ENCODE measurements around the gene PKDREJ.
A peak's percentile ranks its signal among the peaks of the same experiment; 100 is the strongest.

PKDREJ gene

GRCh38 chr22:46289244-46289891 is 26.2 kb upstream of the PKDREJ start:
- no peak for DNase-seq

- no peak for DNase-seq
Observed at GRCh38 chr22:46288846-46289243, 25.7 kb upstream of the PKDREJ start.

GRCh38 chr22:46287873-46288751 is 25.0 kb upstream of the PKDREJ start:
- no peak for DNase-seq

- no peak for DNase-seq
Observed at GRCh38 chr22:46286941-46287872, 24.1 kb upstream of the PKDREJ start.

- no peak for DNase-seq
Observed at GRCh38 chr22:46286006-46286405, 22.9 kb upstream of the PKDREJ start.

DNA sequence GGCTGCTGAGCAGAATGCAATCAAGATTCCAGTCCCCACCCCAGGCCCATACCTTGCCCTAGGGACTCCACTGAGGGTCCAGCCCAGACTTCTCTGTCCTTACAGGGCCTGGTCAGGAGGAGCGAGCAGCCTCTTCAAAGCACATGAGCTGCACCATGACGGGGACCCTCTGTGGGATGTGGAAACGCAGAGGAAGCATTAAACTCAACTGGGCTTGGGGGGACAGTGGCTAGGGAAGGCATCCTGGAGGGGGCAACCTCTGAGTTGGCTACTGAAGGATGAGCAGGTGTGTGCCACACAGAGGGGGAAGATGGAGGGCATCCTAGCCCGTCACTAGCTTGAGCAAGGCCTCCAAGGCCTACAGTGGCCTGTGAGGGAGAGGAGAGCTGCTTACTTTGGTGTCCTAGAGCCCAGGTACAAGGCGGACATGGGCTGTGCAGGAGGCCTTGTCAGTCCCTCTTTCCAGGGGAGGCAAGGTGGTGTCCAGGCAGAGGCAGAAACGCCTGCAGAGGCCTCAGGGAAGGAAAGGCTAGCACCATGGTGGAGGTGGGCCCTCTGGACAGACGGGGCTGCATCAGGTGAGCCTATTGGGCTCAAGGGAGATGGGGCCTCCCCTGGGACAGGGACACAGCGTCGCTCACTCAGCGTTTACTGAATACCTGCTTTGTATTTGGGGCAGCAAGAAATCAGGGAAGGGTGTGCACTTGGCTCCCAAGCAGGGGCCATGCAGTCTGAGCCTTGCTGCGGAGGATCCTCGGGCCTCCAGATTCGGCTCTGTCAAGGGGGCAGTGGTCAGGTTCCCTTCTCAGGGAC is 18.9 kb upstream of the PKDREJ start:
- no peak for DNase-seq

DNA sequence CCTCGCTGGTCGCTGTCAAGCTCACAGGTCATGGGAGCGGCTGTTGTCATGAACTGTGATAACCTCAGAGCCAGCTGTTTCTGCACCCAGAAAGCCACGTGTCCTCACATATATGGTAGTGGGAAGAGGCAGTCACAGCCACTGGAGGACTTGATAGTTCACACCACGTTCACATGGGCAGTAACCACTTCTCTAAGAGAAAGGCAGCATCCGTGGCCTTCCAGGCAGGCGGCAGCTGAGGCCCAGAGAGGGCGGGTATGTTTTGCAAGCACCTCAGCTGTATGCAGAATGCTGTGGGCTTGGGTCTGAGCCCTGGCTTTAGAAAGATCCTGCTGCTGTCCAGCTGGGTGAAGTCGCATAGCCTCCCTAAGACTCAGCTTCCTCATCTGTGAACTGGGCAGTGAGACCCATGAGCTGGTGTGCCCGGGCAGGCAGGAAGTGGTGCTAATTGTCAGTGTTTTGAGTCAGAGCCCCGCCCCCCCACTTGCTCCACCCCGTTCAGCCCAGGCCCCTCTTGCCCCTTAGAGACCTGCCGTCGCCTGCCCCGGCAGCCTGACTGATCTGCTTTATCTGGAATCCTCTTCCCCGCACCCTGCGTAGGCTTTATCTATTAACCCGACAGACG is 18.0 kb upstream of the PKDREJ start:
- no peak for DNase-seq

GRCh38 chr22:46280063-46280817 is 17.1 kb upstream of the PKDREJ start:
- no peak for DNase-seq

GRCh38 chr22:46278656-46279645 is 15.8 kb upstream of the PKDREJ start:
- DNase-seq, result no peak

DNA sequence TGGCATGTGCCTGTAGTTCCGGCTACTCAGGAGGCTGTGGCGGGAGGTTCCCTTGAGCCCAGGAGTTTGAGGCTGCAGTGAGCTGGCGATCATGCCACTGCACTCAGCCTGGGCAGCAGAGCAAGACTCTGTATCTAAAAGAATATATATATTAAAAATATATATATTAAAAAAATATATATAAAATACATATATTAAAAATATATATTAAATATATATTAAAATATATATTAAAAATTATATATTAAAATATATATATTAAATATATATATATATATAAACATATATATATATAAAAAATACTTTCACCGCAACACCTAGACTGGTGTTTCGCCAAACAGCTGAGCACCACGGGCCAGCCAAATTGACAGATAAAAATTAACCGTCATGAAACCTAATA is 13.4 kb upstream of the PKDREJ start:
- DNase-seq, result no peak

DNA sequence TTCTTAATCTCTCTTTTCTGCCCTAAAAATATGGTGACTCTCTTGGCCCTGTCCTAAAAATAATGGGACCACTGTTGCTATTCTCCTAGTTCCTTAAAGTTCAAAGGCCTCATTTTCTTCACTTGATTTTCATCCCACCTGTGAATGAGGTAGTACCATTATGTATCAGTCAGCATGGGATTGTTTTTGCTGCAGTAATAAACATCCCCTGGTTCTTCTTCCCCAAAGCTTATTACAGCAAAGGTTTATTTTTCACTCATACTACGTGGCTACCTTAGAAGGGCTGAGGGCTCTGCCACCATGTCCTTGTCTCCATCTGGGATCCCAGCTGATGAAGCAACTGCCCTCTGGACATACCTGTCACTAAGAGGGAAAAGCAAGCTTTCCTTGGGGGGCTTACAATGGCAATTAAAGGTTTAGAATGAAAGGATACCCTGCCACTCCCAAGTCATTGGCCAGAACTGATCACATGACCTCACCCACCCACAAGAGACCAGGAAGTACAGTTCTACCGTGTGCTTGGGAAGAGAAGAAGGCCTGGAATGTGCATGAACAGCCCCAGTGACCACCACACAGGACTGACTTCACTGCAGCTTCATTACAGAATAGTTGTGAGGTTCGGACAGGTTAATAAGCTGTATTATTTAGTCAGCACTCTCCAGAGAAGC is 12.4 kb upstream of the PKDREJ start:
- no peak for DNase-seq

DNA sequence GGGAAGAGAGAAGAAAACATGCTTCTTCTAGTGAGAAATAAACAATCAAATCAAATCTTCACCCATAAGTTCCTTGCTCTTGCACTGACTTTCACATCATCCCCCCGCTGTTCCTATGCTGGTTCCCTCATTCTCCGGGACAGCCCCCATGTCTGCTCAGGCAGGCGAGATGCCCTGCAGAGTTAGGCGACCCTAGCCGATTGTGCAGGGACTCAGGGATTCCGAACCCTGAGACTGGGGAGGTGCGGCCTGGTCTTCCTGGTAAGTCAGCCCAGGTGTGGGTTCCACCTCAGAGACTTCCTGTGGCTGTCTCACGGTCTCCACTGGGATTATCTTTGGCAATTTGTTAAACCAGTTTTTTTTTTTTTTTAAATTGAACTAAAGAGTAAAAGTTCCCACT is 11.2 kb upstream of the PKDREJ start:
- no peak for DNase-seq

DNA sequence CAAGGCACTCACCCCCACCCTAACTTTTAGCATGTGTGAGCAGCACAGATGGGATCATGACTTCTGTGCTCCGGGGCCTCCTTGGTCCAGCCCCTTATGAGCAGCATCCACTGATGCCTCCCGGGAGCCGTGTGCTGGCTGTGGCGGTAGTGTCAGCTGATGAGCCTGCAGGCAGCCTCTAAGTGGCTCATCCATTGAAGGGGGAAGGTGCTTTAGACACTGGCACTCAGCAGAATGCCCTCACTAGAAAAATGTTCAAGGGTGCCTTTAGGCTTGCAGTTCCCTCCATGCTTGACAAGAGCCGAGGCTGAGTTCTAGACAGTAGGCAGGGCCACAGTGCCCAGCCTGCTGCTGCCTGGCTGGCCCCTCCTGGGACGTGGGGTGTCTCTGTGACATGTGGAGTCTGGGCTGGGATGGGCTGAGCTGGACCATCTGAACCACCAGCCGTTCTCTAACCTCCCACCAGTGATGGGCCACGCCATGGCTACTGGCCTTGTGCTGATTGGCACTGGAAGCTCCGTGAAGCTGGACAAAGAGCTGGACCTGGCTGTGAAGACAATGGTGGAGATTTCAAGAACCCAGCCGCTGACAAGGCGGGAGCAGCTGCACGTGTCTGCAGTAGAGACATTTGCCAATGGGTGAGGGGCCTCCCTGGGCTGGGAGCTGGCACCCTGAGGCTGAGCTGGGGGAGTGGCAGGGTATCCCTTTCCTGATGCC is 10.4 kb upstream of the PKDREJ start:
- no peak for DNase-seq

GRCh38 chr22:46272762-46273431 is 9.8 kb upstream of the PKDREJ start:
- no peak for DNase-seq

- DNase-seq, result no peak
Observed at GRCh38 chr22:46272196-46272595, 9.1 kb upstream of the PKDREJ start.

DNA sequence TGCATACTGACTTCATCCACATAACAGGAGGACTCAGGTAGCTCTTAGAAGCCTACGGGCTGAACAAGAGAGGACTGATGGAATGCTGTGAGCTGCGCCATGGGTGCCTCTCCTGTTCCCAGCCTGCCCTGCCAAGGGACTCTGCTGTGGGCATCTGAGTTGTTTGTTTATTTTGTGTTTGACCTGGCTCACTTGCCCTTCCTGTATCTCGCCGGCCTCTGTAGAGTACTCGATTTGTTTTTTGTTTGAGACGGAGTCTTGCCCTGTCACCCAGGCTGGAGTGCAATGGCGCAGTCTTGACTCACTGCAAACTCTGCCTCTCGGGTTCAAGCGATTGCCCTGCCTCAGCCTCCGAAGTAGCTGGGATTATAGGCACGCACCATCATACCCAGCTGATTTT is 6.4 kb upstream of the PKDREJ start:
- DNase-seq, result no peak

GRCh38 chr22:46267431-46268279 is 4.5 kb upstream of the PKDREJ start, which contains the start of gene TTC38:
TSS of gene TTC38 (plus strand) at chr22:46268008. CDS start at chr22:46268040, 32 bp downstream.
- peak; percentile 20 for DNase-seq

All from NCI-H2029 (cell line).